LNCAP (cell line): Measurements from ENCODE around the gene CBLN3.

ENCODE experiments used
- TF ChIP-seq, protein P1 (sequence below): fragments of 450-650 bp; IDR thresholded peaks from 2 replicates; pipeline ENCODE4 v1.5.1; 2017; ENCODE audit warnings: mild to moderate bottlenecking

Gene CBLN3

DNA sequence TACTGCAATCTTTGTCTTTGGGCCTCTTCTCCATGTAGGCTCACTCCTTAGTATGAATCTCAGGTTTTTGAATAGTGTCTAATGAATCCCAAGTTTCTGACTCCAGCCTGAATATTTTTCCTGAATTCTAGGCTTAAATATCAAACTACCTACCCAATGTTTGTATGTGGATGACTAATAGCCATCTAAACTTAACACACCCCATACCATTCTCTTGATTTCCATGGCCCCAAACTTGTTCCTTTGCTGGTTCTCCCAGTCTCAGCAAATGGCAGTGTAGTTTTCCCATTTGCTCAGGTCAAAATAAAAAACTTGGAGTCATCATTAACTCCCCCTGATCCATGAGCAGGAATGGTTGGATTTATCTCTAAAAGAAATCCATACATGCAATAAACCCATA is 31.9 kb upstream of the CBLN3 start:
- TF ChIP-seq, protein P1, sequence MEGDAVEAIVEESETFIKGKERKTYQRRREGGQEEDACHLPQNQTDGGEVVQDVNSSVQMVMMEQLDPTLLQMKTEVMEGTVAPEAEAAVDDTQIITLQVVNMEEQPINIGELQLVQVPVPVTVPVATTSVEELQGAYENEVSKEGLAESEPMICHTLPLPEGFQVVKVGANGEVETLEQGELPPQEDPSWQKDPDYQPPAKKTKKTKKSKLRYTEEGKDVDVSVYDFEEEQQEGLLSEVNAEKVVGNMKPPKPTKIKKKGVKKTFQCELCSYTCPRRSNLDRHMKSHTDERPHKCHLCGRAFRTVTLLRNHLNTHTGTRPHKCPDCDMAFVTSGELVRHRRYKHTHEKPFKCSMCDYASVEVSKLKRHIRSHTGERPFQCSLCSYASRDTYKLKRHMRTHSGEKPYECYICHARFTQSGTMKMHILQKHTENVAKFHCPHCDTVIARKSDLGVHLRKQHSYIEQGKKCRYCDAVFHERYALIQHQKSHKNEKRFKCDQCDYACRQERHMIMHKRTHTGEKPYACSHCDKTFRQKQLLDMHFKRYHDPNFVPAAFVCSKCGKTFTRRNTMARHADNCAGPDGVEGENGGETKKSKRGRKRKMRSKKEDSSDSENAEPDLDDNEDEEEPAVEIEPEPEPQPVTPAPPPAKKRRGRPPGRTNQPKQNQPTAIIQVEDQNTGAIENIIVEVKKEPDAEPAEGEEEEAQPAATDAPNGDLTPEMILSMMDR: no peak

- TF ChIP-seq, protein P1: no peak
These were observed 29.9 kb upstream of the CBLN3 start for GRCh38 chr14:24459331-24459730.

GRCh38 chr14:24458736-24459135 is 29.3 kb upstream of the CBLN3 start:
- TF ChIP-seq, protein P1: no peak

- TF ChIP-seq, protein P1: no peak
These were observed 27.5 kb upstream of the CBLN3 start for GRCh38 chr14:24456980-24457379.

- TF ChIP-seq, protein P1: no peak
These were observed 13.7 kb upstream of the CBLN3 start for GRCh38 chr14:24443053-24443665.

DNA sequence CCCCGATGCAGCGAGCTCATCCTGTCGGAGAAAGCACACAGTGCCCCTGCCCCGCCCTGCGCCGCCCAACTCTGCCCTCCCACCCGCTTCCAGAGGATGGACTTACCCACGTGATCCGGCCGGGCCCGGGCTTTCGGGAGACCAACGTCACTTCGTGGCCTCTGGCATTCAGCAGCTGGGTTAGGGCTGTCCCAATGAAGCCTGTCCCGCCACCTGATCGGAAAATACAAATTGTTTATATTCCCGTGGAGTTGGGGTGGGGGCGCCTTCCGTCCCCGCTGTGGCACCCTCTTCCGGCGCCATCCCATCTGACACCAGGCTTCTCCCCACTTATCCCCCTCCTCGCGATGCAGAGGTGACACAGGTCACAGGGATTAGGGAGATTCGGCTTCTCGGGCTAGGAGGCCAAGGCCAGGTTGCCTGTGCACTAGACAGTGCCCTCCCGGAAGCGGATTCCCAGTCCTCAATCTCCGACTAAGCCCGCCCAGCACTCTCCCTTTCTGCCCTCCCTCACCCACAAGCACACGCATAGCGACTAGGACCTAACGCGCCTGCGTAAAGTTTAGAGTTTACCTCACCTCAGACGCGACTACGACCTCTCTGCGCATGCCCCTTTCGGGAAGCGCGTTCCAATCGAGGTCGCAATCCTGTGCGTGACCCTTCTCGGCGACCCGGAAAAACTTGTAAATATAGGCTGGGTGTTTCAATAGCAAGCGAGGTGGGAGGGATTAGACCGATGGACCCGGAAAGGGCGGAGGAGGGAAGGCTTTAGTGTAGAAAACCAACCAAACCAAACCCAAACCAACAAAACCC is 13.0 kb upstream of the CBLN3 start, which contains the start of gene SDR39U1:
Gene SDR39U1, minus strand, starts transcription at position 537 of the 813 bp plus-strand sequence. Its CDS starts 7 bp downstream, at position 530.
- TF ChIP-seq, protein P1: no peak

- TF ChIP-seq, protein P1: no peak
These were observed 12.4 kb upstream of the CBLN3 start for GRCh38 chr14:24441904-24442239.
